HFFc6 (cell line): ENCODE data around the gene PRDM12. TPM values are rescaled to one million over a fixed set of nuclear protein-coding genes. Genes with fewer than 3 reads are reported as not detected.

Experiments used
- DNase-seq: peaks from one replicate; pipeline ENCODE4 v3.0.0-alpha.2; 2018
- H3K27ac Mint-ChIP-seq: 2 replicates; pipeline ENCODE4 v1.8.0; 2020; ENCODE audit warnings: mild to moderate bottlenecking, mixed read lengths
- H3K27me3 Mint-ChIP-seq: 2 replicates; pipeline ENCODE4 v1.8.0; 2021; ENCODE audit warnings: mild to moderate bottlenecking, moderate library complexity, mixed read lengths; ENCODE audit not compliant: insufficient read depth
- H3K36me3 Mint-ChIP-seq: 2 replicates; pipeline ENCODE4 v1.8.0; 2021; ENCODE audit warnings: low read depth, mixed read lengths
- H3K4me1 Mint-ChIP-seq: 2 replicates; pipeline ENCODE4 v1.8.0; 2020; ENCODE audit warnings: low read depth, mixed read lengths
- H3K4me3 Mint-ChIP-seq: 2 replicates; pipeline ENCODE4 v1.8.0; 2020; ENCODE audit warnings: mild to moderate bottlenecking, moderate library complexity, mixed read lengths
- H3K9me3 Mint-ChIP-seq: 2 replicates; pipeline ENCODE4 v1.8.0; 2020; ENCODE audit warnings: mild to moderate bottlenecking, mixed read lengths
- CTCF ChIP-seq: fragments of 200-600 bp; sonication (generic); IDR thresholded peaks from 2 replicates; pipeline ENCODE4 v1.5.0; 2021; ENCODE audit warnings: antibody characterized with exemption, mild to moderate bottlenecking
- long read RNA-seq: library from polyadenylated mRNA; unstranded; transcript quantifications from one replicate; pipeline ENCODE4 v2.0.0, GENCODE V29; 2019
- total RNA-seq, 6 experiments: library from RNA; stranded (reverse); fragmentation: NEBNext Ultra II Directional; extraction: Animal tissue kit (Norgen Biotek cat#: 25700); gene quantifications; 2 replicates in 1 of 6; 3 replicates in 5 of 6; pipeline ENCODE4 v1.2.3, GENCODE V29; 2021

Gene PRDM12
- total RNA-seq: under 1 TPM in 3 of 6 experiments, not detected in 3; 0.10 to 0.17 (median 0.12) TPM
- long read RNA-seq: 0 reads

GRCh38 chr9:130664251-130665028 is at the start of gene PRDM12:
Gene PRDM12 (plus strand): TSS chr9:130664594. CDS start chr9:130664654, 60 bp downstream.
- DNase-seq: no peak
- Mint-ChIP-seq H3K27me3 (peaks cover 51% of the 10 kb centered on the region), H3K27ac (no peak within 1 kb of the TSS), H3K36me3 (no peaks in the 10 kb centered on the region), H3K9me3 (no peaks in the 10 kb centered on the region), H3K4me1 (peaks cover 4% of the 10 kb centered on the region; the same call in 1 of the 2 replicates), H3K4me3 (0 out of 2 replicates have a peak within 1 kb of the TSS, but pooled peaks have one; percentile 30)
- TF ChIP-seq CTCF: no peak

GRCh38 chr9:130616451-130616850 is 47.9 kb upstream of the PRDM12 start:
- H3K27ac Mint-ChIP-seq: no peak overlapping the region
- DNase-seq: no peak

GRCh38 chr9:130623466-130623865 is 40.9 kb upstream of the PRDM12 start:
- no peak overlapping the region for H3K4me3 Mint-ChIP-seq
- H3K27ac Mint-ChIP-seq: no peak overlapping the region
- H3K9me3 Mint-ChIP-seq: no peaks in the 10 kb centered on the region
- no peak for TF ChIP-seq CTCF
- peaks cover 24% of the 10 kb centered on the region; the same call in 1 of the 2 replicates for H3K36me3 Mint-ChIP-seq
- DNase-seq: no peak
- no peaks in the 10 kb centered on the region for H3K4me1 Mint-ChIP-seq
- H3K27me3 Mint-ChIP-seq: no peaks in the 10 kb centered on the region; the same call in 1 of the 2 replicates

More at GRCh38 chr9:130616451-130616850, 47.9 kb upstream of the PRDM12 start:
- no peak for TF ChIP-seq CTCF
- no peak overlapping the region for H3K4me3 Mint-ChIP-seq
- H3K27me3 Mint-ChIP-seq: no peaks in the 10 kb centered on the region; the same call in 1 of the 2 replicates
- peaks cover 27% of the 10 kb centered on the region for H3K36me3 Mint-ChIP-seq
- no peaks in the 10 kb centered on the region for H3K9me3 Mint-ChIP-seq
- H3K4me1 Mint-ChIP-seq: no peaks in the 10 kb centered on the region

- no peaks in the 10 kb centered on the region for H3K9me3 Mint-ChIP-seq
- no peaks in the 10 kb centered on the region for H3K4me1 Mint-ChIP-seq
- no peak overlapping the region for H3K27ac Mint-ChIP-seq
- no peak overlapping the region for H3K4me3 Mint-ChIP-seq
- no peak for DNase-seq
- H3K36me3 Mint-ChIP-seq: peaks cover 24% of the 10 kb centered on the region; the same call in 1 of the 2 replicates
- no peaks in the 10 kb centered on the region; the same call in 1 of the 2 replicates for H3K27me3 Mint-ChIP-seq
- TF ChIP-seq CTCF: 0 out of 2 replicates have a peak, but pooled peaks have one; percentile 21
Observed at GRCh38 chr9:130624154-130624553, 40.2 kb upstream of the PRDM12 start.

- H3K4me1 Mint-ChIP-seq: no peaks in the 10 kb centered on the region
Observed at GRCh38 chr9:130626249-130626996, 38.0 kb upstream of the PRDM12 start.

More at GRCh38 chr9:130626249-130626996, 38.0 kb upstream of the PRDM12 start:
- Mint-ChIP-seq H3K4me3 (no peak overlapping the region), H3K9me3 (no peaks in the 10 kb centered on the region), H3K27me3 (no peaks in the 10 kb centered on the region; the same call in 1 of the 2 replicates), H3K36me3 (peaks cover 14% of the 10 kb centered on the region; the same call in 1 of the 2 replicates), H3K27ac (no peak overlapping the region)
- peak; percentile 34 for TF ChIP-seq CTCF
- no peak for DNase-seq
